Measurements from ENCODE around the gene F11R. TPM values are rescaled to one million over a fixed set of nuclear protein-coding genes. Genes with fewer than 3 reads are reported as not detected.
"Not testable (repeated sequence)": the region's sequence is repeated elsewhere in the genome, so short reads cannot be mapped to it uniquely, and the experiment has no call there.

Gene F11R
- total and polyA plus RNA-seq, 2 of the 13 experiments (the other 11 are each of a cell fraction or from before 2014, with no cell fraction given) = 95.8 to 105 TPM

DNA sequence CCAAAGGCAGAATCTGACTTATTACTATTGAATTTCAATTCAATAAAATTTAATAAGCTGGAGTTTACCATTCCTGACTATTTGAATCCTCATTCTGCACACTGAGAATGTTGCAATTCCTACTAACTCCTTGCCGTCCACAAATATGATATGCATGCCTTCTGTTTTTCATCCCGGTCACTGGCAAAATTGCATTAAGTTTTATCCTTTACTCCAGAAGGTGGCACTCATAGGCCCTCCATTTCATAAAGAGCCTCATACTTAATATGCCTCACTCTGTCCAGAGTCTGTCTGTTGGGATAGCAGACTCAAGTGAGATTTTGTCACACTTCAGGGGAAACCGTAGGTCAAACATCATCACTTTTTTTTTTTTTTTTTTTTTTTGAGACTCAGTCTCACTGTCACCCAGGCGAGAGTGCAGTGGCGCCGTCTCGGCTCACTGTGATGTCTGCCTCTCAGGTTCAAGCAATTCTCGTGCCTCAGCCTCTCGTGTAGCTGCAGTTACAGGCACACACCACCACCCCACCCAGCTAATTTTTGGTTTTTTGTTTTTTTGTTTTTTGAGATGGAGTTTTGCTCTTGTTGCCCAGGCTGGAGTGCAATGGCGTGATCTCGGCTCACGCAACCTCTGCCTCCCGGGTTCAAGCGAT lies 27.3 kb downstream of the F11R start:
- Histone ChIP-seq H3K4me3 (replicated peaks in 1 of 3; ENCODE audit: insufficient read depth in 1 of 3, low read depth in 2 of 3, low read length in 3 of 3) (no peak overlapping the region), H2AFZ (ENCODE audit: low read length) (no peak overlapping the region), H3K36me3 (replicated peaks in 1 of 2; ENCODE audit: control insufficient read depth in 1 of 2, insufficient read depth in 2 of 2, low read length in 2 of 2) (peaks cover 1 to 6% of the 10 kb centered on the region in 2 experiments; a peak in 3 of 5 replicates), H3K79me2 (ENCODE audit: insufficient read depth, low read length) (no peaks in the 10 kb centered on the region), H3K27me3 (ENCODE audit: control insufficient read depth in 1 of 2, insufficient read depth in 2 of 2, low read length in 2 of 2) (no peaks in the 10 kb centered on the region), H3K27ac (ENCODE audit: extremely low read length, insufficient read depth, low read length) (no peak overlapping the region), H3K4me1 (ENCODE audit: insufficient read depth, low read length) (peaks cover 22% of the 10 kb centered on the region), H3K9ac (ENCODE audit: insufficient read depth, low read depth, low read length) (no peak overlapping the region), H3K4me2 (ENCODE audit: low read depth, low read length) (no peak overlapping the region), H4K20me1 (ENCODE audit: insufficient read depth, low read length) (no peaks in the 10 kb centered on the region), H3K9me3 (ENCODE audit: low read length) (no peaks in the 10 kb centered on the region)
- ATAC-seq = peak; percentile 38; the same call in 2 of the 3 replicates
- no TSS peak for BruUV-seq (replicated peaks)
- WGBS (ENCODE audit: low lambda C conversion rate) = 86% methylated on average over 14 of the region's 14 CpGs
- peak; percentile 33 for DNase-seq (ENCODE audit: low spot score)
- CTCF ChIA-PET (ENCODE audit: low intra/inter-chr PET ratio, low total read pairs) = no interaction called here
- POLR2A ChIA-PET = no interaction called here
- FAIRE-seq = no peak
- intact Hi-C loops (cut with micrococcal nuclease; ENCODE audit: unreplicated experiment) (loop anchor here (10.0 kb wide), 1 partner anchor 141 kb away; the partner anchor contains the start of gene DEDD), in situ Hi-C loops (cut with HindIII; ENCODE audit: extremely low pct_ligation_motif_present, low pct_unique_long_range_greater_than_20kb) (loop anchor here (10.0 kb wide), 1 partner anchor 101 kb away; the partner anchor contains the start of gene KLHDC9)
- TF ChIP-seq JDP2 (CRISPR knock-in tag; IDR thresholded peaks at IDR 0.05; ENCODE audit: borderline replicate concordance) = no peak
- TF ChIP-seq SRSF9 (IDR thresholded peaks at IDR 0.05; ENCODE audit: borderline replicate concordance, insufficient read depth, low read depth, low read length, poor library complexity, severe bottlenecking) = no peak
- no peak for TF ChIP-seq ZEB1 (IDR thresholded peaks at IDR 0.05; ENCODE audit: insufficient replicate concordance, low read depth)
- TF ChIP-seq JARID2 (CRISPR knock-in tag; IDR thresholded peaks at IDR 0.05; ENCODE audit: insufficient replicate concordance) = no peak
- no peak for TF ChIP-seq ZNF333 (CRISPR knock-in tag; IDR thresholded peaks at IDR 0.05; ENCODE audit: borderline replicate concordance)
- TF ChIP-seq ZNF605 (CRISPR knock-in tag; IDR thresholded peaks at IDR 0.05) = no peak
- TF ChIP-seq CBX1 (IDR thresholded peaks at IDR 0.05; ENCODE audit: low read depth) = no peak
- TF ChIP-seq NFRKB (IDR thresholded peaks at IDR 0.05) = no peak
- TF ChIP-seq ZBTB7A (CRISPR knock-in tag; IDR thresholded peaks at IDR 0.05) = no peak
- TF ChIP-seq STAG1 (CRISPR knock-in tag; IDR thresholded peaks at IDR 0.05) = peak; percentile 47
- TF ChIP-seq, protein P1, sequence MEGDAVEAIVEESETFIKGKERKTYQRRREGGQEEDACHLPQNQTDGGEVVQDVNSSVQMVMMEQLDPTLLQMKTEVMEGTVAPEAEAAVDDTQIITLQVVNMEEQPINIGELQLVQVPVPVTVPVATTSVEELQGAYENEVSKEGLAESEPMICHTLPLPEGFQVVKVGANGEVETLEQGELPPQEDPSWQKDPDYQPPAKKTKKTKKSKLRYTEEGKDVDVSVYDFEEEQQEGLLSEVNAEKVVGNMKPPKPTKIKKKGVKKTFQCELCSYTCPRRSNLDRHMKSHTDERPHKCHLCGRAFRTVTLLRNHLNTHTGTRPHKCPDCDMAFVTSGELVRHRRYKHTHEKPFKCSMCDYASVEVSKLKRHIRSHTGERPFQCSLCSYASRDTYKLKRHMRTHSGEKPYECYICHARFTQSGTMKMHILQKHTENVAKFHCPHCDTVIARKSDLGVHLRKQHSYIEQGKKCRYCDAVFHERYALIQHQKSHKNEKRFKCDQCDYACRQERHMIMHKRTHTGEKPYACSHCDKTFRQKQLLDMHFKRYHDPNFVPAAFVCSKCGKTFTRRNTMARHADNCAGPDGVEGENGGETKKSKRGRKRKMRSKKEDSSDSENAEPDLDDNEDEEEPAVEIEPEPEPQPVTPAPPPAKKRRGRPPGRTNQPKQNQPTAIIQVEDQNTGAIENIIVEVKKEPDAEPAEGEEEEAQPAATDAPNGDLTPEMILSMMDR (CRISPR knock-in tag; IDR thresholded peaks at IDR 0.05) = peak; percentile 55
- no peak for TF ChIP-seq ZNF607 (CRISPR knock-in tag; IDR thresholded peaks at IDR 0.05; ENCODE audit: borderline replicate concordance)
- TF ChIP-seq SP4 (CRISPR knock-in tag; IDR thresholded peaks at IDR 0.05) = no peak

DNA sequence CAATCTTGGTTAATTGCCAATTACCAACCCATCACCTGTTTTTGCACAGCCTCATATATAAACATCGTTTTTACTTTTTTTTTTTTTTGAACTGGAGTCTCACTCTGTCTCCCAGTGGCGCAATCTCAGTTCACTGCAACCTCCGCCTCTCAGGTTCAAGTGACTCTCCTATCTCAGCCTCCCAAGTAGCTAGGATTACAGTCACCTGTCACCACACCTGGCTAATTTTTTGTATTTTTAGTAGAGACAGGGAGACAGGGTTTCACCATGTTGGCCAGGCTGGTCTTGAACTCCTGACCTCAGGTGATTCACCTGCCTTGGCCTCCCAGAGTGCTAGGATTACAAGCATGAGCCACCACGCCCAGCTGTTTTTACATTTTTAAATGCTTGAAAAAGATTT lies 28.9 kb downstream of the F11R start:
- H3K9ac ChIP-seq (ENCODE audit: insufficient read depth, low read depth, low read length); DNase-seq (ENCODE audit: low spot score); BruUV-seq (replicated peaks); H3K27ac ChIP-seq (ENCODE audit: extremely low read length, insufficient read depth, low read length); H3K4me2 ChIP-seq (ENCODE audit: low read depth, low read length); H3K36me3 ChIP-seq (replicated peaks in 1 of 2; ENCODE audit: control insufficient read depth in 1 of 2, insufficient read depth in 2 of 2, low read length in 2 of 2); H3K27me3 ChIP-seq (ENCODE audit: control insufficient read depth in 1 of 2, insufficient read depth in 2 of 2, low read length in 2 of 2); H3K4me3 ChIP-seq (replicated peaks in 1 of 3; ENCODE audit: insufficient read depth in 1 of 3, low read depth in 2 of 3, low read length in 3 of 3); H4K20me1 ChIP-seq (ENCODE audit: insufficient read depth, low read length); CTCF ChIA-PET (ENCODE audit: low intra/inter-chr PET ratio, low total read pairs); ATAC-seq; H3K79me2 ChIP-seq (ENCODE audit: insufficient read depth, low read length); H2AFZ ChIP-seq (ENCODE audit: low read length); H3K9me3 ChIP-seq (ENCODE audit: low read length); POLR2A ChIA-PET; FAIRE-seq: not testable (repeated sequence)
- in situ Hi-C loops (cut with HindIII; ENCODE audit: extremely low pct_ligation_motif_present, low pct_unique_long_range_greater_than_20kb) = loop anchor here (10.0 kb wide), 1 partner anchor 103 kb away; the partner anchor contains the start of gene KLHDC9
- peaks cover 16% of the 10 kb centered on the region for H3K4me1 ChIP-seq (ENCODE audit: insufficient read depth, low read length)
- 83% methylated on average over 4 of the region's 4 CpGs for WGBS (ENCODE audit: low lambda C conversion rate)
- intact Hi-C loops (cut with micrococcal nuclease; ENCODE audit: unreplicated experiment) = loop anchor here (10.0 kb wide), 1 partner anchor 143 kb away; the partner anchor contains the start of gene DEDD

All from HepG2 (cell line).